ENCODE results near the gene PXK.

Gene PXK

GRCh38 chr3:58305882-58306711 lies 26.6 kb upstream of the PXK start, which contains the start of the genes HTD2 and RPP14:
Gene HTD2 (plus strand): TSS chr3:58306520. CDS start chr3:58317614, 11,094 bp downstream.
Gene RPP14 (plus strand): TSS chr3:58306245. CDS start chr3:58310330, 4,085 bp downstream.
- peak within 1 kb of the TSS; percentile 97 for H3K4me3 ChIP-seq (ENCODE audit: control insufficient read depth, low read depth, low read length)
- peak; percentile 94 for TF ChIP-seq CTCF (conservative IDR thresholded peaks at IDR 0.05; ENCODE audit: control insufficient read depth, insufficient read depth, low read depth, low read length)
- peak; percentile 98 for DNase-seq (ENCODE audit: low read depth)

- peak; percentile 50 for TF ChIP-seq CTCF (conservative IDR thresholded peaks at IDR 0.05; ENCODE audit: control insufficient read depth, insufficient read depth, low read depth, low read length)
- H3K4me3 ChIP-seq (ENCODE audit: control insufficient read depth, low read depth, low read length) = peak overlapping the region; percentile 97
- DNase-seq (ENCODE audit: low read depth) = peak; percentile 76
These were observed 25.0 kb upstream of the PXK start for GRCh38 chr3:58307639-58308215.

- H3K4me3 ChIP-seq (ENCODE audit: control insufficient read depth, low read depth, low read length) = no peak overlapping the region
- TF ChIP-seq CTCF (conservative IDR thresholded peaks at IDR 0.05; ENCODE audit: control insufficient read depth, insufficient read depth, low read depth, low read length) = no peak
- peak; percentile 33 for DNase-seq (ENCODE audit: low read depth)
These were observed 24.0 kb upstream of the PXK start for GRCh38 chr3:58308728-58309127.

GRCh38 chr3:58317811-58318210 lies 14.9 kb upstream of the PXK start:
- DNase-seq (ENCODE audit: low read depth) = no peak
- no peak overlapping the region for H3K4me3 ChIP-seq (ENCODE audit: control insufficient read depth, low read depth, low read length)
- TF ChIP-seq CTCF (conservative IDR thresholded peaks at IDR 0.05; ENCODE audit: control insufficient read depth, insufficient read depth, low read depth, low read length) = no peak

- no peak for TF ChIP-seq CTCF (conservative IDR thresholded peaks at IDR 0.05; ENCODE audit: control insufficient read depth, insufficient read depth, low read depth, low read length)
- H3K4me3 ChIP-seq (ENCODE audit: control insufficient read depth, low read depth, low read length) = no peak overlapping the region
- DNase-seq (ENCODE audit: low read depth) = no peak
These were observed 10.9 kb upstream of the PXK start for GRCh38 chr3:58321791-58322190.

GRCh38 chr3:58322793-58323192 lies 9.9 kb upstream of the PXK start:
- no peak for TF ChIP-seq CTCF (conservative IDR thresholded peaks at IDR 0.05; ENCODE audit: control insufficient read depth, insufficient read depth, low read depth, low read length)
- peak; percentile 13 for DNase-seq (ENCODE audit: low read depth)
- H3K4me3 ChIP-seq (ENCODE audit: control insufficient read depth, low read depth, low read length) = no peak overlapping the region
